GM19099 (cell line): ENCODE data around the gene PPM1J.

ENCODE experiments used
- POLR2A ChIP-seq: IDR thresholded peaks from 3 replicates; pipeline ENCODE4 v1.6.1; 2011; ENCODE audit warnings: low read depth; ENCODE audit not compliant: insufficient read length; ENCODE audit errors: extremely low read depth

The PPM1J gene, protein sequence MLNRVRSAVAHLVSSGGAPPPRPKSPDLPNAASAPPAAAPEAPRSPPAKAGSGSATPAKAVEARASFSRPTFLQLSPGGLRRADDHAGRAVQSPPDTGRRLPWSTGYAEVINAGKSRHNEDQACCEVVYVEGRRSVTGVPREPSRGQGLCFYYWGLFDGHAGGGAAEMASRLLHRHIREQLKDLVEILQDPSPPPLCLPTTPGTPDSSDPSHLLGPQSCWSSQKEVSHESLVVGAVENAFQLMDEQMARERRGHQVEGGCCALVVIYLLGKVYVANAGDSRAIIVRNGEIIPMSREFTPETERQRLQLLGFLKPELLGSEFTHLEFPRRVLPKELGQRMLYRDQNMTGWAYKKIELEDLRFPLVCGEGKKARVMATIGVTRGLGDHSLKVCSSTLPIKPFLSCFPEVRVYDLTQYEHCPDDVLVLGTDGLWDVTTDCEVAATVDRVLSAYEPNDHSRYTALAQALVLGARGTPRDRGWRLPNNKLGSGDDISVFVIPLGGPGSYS

DNA sequence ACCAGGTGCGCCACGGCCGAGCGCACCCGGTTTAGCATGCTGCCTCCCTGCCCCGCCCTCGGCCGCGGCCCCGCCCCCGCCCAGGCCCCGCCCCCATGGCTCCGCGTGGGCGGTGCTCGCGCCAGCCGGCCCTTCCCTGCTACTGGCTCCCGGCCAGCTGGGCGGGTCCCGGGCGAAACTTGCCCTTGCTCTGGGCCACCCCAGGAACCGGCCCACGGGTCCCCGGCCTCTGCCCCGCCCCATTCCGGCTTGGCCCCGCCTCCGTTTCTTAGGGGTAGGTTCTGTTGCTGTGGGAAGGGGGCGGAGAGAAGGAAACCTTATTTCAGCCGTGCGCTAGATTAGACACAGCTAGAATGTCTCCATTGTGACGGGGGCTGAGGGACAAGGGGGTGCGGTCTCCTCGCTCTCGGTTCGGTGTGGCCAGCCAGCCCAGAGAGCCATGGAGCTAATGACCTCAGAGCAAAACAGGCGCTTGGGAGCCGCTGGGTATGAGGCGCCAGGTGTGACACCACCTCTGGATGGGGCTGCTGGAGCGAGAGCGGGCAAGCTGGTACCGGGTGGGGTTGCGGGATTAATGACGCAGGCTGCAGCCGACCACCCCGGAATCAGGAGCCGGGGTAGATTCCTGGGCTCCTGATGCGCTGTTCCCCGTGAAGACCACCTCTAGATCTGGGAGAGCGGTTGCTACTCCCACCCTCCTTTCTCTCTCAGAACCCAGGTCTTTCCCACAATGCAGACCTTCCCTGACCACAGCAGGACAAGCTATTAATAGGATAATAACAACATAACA, at the start of gene PPM1J:
TSS of gene PPM1J (minus strand) at position 69 of the 790 bp plus-strand sequence. CDS start at position 38, 31 bp downstream.
- no peak for TF ChIP-seq POLR2A

DNA sequence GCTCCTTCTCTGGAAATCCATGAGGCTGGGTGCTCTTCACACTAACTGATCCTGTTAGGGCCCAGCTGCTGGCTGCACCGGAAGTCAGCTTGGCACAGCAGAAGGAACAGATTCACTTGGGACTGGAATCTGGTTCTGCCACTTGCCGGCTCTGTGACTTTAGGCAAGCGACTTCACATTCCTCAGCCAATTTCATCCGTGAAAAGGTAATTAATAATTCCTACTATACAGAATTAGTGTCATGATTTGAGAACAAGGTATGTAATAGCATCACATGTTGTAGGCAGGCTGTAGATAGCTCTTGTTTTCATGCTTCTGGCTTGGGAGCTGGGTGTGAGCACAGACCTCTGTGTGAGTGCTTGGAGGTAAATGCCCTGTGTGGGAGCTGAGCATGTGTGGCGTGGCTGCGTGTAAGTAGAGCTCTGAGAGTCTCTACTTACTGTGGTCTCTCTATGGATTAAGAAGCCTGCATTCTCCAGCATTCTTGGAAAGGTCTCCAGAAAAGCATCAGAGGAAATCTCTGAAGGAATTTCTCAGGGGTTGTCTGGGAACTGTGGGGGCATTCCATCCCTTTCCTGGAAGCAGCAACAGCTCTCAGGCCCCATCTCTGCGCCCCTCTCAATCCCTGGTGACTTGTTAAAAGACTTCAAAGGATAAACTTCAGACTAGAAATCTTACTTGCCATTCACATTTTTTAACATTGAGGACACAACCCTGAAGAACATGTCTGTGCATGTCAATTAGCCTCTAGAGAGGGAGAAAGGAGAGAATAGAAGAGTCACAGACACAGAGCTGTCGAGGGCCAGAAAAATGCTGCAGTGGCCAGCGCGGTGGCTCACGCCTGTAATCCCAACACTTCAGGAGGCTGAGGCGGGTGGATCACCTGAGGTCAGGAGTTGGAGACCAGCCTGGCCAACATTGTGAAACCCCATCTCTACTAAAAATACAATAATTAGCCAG, 47.7 kb upstream of the PPM1J start:
- TF ChIP-seq POLR2A = no peak

DNA sequence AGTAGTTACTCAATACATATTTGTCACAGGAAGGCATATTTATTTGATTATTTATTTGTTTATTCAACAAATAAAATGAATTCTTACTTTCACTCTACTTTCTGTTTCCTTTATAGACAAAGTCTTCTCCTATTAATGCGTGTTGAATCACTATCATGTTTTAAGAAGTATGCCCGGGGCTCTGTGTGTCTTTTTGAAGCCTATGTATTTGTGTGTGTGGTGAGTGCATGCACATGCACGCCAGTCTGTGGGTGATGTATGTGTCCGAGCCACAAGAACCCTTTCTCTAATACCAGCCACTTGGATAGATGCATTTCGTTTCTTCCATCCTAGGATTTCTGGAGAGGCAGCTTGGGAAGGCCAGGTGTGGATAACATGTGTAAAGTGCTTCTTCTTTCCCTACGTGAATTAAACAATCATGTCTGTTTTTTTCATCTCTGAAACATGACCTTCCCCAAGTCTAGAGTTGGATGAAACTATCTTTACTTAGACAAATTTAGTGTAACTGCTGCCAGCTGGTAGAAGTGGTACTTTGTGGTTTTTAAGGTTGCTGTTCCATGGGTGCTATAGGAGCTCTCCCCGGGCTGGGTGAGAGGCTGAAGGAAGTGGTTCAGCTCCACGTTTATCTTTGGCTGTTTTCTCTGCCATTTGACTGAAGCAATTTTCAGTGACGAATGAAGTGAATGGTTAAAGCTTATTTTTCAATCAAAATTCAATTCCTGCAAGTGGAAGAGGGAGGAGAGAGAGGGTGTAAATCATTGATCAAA, 46.8 kb upstream of the PPM1J start:
- TF ChIP-seq POLR2A = no peak

DNA sequence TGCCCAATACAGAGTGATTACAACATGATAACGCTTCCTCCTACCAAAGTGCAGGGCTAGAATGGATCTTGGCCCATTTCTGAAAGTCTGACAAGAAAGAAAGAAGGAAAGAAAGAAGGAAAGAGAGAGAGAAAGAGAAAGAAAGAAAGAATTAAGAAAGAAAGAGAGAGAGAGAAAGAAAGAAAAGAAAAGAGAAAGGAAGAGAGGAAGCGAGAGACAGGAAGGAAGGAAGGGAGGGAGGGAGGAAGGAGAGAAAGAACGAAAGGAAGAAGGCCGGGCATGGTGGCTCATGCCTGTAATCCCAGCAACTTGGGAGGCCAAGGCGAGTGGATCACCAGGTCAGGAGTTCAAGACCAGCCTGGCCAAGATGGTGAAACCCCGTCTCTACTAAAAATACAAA, 44.1 kb upstream of the PPM1J start:
- no peak for TF ChIP-seq POLR2A

DNA sequence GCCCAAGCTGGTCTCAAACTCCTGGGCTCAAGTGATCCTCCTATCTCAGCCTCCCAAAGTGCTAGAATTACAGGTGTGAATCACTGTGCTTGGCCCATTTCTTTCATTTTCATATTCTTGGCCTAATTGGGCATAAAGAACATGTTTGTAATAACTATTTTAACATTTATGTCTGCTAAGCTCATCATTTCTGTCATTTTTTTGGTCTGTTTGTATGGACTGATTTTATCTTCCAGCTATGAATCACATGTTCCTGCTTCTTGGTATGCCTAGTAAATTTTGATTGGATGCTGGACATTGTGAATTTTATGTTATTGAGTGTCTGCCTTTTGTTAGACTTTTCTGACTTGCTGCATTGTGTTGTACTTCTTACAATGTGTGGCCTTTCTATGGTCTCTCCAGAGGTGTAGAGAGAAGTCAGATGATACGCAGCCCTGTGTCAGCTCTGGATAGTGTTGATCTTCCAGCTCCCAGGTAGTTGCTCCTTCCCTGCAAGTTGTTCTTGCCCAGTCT, 39.0 kb upstream of the PPM1J start:
- no peak for TF ChIP-seq POLR2A

DNA sequence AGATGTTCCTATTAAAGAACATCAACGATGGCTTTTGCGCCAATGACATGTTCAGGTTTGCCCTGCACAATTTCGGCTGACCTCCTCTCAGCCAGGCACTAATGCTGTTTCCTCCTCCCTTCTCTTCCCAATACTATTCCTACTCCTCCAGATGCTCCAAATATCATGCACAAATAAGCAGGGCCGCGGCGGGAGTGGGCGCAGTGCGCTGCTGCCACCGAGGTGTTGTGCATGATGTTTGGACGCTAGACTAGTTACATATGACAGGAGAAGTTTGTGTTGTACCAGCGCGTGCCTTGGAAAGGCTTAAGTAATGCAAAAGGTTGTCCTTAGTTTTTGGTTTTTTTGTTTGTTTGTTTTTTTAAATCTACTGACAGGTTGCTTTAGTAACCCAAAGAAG, 33.3 kb upstream of the PPM1J start:
- TF ChIP-seq POLR2A = no peak

DNA sequence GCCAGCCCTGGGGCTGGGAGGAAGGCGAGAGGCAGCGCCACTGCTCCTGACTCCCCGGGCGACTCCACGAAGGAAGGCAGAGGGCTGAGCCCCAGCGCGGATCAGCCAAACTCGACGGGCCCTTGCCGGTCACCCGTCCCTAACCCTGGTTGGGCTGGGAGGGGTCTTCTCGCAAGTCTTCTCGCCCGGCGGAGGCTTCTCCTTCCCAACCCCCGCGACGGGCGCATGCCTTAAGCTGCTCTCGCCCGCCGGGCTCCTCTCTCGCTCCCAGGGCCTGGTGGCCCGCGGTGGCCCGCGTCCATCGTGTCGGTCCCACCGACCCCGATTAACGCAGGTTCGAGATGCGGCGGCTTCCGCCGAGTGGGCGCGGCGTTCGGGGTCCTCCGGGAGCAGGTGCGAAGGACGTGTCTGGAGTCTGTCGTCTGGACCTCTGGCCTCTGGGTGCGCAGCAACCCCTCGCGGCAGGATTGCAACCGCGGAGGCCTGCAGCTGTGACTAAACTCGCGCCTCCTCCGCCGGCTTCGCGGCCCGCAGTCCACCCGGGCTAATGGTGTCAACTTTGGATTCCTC, 29.0 kb upstream of the PPM1J start:
- no peak for TF ChIP-seq POLR2A

DNA sequence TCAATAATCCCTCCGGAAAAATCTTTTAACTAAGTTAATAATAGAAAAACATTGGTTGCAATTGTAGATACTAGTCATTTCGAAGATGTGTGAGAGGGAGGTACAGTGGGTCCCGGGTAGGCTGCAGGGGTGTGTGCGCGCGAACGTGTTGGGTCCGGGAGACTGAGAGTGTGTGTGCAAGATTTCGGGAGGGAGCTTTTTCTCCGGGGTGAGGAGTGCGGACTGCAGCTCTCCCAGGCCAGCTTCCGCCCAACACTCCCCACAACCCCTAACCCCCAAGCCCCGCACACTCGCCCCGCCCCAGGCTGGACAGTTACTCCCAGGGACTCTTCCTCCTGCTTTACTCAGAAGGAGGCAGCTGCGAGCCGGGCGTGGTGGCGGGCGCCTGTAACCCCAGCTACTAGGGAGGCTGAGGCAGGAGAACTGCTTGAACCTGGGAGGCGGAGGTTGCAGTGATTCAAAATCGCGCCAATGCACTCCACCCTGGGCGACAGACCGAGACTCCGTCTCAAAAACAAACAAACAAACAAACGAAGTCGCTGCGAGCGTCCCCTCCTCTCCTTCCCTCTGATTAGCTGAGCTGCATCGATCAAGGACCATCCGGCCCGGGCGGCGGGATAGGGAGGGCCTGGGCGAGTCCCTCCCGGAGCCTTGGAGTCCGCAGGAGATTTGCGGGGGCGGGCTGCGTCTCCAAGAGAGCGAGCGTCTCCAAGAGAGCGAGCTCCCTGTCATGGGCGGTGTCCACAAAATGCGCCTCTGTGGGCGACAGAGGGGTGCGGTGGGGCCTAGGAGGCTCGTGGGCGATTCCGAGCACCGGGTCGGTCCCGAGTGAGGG, 28.3 kb upstream of the PPM1J start:
- no peak for TF ChIP-seq POLR2A

DNA sequence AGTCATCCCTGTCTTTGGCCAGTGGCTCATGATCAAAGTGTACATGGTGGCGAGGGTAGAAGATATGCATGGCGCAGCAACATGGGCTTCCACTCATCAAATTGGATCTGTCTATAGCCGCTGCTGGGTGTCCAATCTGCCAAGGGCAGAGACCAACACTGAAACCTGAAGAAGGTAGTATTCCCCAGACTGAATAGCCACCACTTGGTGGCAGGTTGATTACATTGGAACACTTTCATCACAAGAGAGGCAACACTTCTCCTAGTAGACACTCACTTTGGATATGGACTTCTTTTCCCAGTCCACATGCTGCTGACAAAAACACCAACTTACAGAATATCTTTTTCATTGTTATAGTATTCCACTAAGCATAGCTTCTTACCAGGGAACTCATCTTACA, 22.4 kb upstream of the PPM1J start:
- TF ChIP-seq POLR2A = no peak

DNA sequence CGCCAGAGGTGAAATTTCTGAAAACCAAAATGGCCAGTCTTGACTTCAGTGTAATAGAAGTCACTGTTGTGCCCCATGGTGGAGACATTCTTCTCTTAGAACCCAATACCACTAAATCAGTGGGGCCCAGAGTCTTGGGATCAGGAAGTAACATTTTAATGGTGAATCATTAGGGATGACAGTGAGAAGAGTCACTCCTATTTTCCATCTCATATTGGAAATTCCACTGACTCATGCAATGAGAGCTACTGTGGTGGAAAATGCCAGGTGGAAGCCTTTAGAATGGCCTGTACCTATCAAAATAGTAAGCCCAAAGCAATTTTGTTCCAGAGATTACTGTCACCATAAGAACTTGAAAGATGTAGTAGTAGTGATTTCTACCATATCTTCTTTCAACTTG, 20.6 kb upstream of the PPM1J start:
- TF ChIP-seq POLR2A = no peak

DNA sequence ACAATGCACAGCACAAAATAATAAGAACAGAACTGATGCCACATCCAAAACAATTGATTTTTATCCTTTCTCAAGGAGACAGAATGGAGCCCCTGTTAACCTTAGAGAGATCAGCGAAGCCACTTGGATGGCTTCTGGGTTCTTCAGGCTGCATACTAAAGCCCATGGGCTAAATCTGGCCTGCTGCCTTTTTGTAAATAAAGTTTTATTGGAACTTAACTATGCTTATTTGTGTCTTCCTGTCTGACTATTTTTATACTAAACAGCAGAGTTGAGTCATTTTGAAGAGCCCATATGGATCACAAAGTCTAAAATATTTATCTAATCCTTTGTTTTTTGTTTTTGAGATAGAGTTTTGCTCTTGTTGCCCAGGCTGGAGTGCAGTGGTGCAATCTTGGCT, 16.3 kb upstream of the PPM1J start:
- TF ChIP-seq POLR2A = no peak

DNA sequence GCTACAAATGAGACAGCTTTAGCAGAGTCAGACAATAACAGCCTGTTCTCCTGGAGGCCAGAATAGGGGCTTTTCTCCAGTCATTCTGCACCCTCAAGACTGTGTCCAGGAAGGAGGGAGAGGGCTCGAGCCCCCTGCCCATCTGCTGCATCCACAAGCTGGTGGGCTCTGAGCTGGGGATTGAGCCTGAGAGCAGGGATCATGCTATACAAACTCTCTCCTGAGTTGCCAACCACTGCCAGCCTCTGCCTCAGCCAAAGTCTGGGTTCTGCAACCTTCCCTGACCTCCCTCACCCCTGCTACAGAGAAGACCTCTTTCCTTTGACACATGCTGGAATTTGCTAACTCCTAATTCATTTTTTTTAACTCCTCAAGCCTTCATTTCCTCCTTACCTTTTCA, 14.8 kb upstream of the PPM1J start:
- no peak for TF ChIP-seq POLR2A

DNA sequence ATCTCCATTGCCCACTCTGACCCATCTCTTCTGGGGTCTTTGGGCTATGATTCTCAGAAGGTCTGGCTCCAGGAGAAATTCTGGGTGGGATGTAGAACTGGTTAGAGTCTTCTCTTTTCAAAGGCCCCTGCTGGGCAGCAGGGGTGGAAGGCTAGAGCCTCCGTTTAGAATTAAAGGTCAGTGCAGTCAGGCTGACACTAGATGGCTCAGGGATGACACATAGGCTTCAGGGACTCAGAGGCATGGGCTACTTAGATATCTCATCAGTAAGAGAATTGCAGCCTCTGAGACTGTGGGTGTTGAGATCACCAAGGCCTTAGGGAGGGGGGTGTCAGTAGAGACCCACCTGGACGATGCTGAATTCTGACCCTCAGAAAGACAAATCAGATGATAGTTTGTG, 12.6 kb upstream of the PPM1J start:
- no peak for TF ChIP-seq POLR2A

DNA sequence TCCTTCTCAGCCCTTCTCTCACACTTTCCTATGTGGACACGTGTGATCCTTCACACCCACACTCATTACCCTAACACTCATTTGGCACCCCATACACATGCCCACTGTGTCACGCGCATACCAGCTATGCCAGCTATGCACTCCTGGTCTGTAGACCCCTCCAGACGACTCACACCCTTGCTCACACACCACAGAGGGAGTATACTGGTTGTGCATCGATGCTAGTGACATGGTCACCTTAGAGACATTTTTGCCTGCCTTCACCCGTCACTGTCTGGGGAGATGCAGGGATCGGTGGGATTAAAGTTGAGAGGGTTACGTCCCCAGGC, 8.3 kb upstream of the PPM1J start:
- no peak for TF ChIP-seq POLR2A
